Panc1 (cell line): Measurements from ENCODE around the gene MCF2L2.

Experiments
- POLR2AphosphoS5 ChIP-seq: IDR thresholded peaks from 2 replicates; pipeline ENCODE4 v1.6.1; 2012; ENCODE audit warnings: mild to moderate bottlenecking, low read depth, low read length, moderate library complexity
- REST ChIP-seq, 2 experiments: IDR thresholded peaks; 2 replicates each; pipeline ENCODE4 v1.6.1; 2011 to 2012; ENCODE audit warnings: low read depth in 2 of 2, control low read depth in 1 of 2, low read length in 1 of 2, mild to moderate bottlenecking in 1 of 2, moderate library complexity in 1 of 2; ENCODE audit not compliant: insufficient read depth in 1 of 2
- SIN3A ChIP-seq: IDR thresholded peaks from 2 replicates; pipeline ENCODE4 v1.6.1; 2012; ENCODE audit warnings: low read depth, mild to moderate bottlenecking, low read length, moderate library complexity, borderline replicate concordance; ENCODE audit not compliant: insufficient read depth
- TF ChIP-seq, protein P1 (sequence below): fragments of 450-650 bp; IDR thresholded peaks from 2 replicates; pipeline ENCODE4 v1.5.1; 2017; ENCODE audit warnings: mild to moderate bottlenecking

DNA sequence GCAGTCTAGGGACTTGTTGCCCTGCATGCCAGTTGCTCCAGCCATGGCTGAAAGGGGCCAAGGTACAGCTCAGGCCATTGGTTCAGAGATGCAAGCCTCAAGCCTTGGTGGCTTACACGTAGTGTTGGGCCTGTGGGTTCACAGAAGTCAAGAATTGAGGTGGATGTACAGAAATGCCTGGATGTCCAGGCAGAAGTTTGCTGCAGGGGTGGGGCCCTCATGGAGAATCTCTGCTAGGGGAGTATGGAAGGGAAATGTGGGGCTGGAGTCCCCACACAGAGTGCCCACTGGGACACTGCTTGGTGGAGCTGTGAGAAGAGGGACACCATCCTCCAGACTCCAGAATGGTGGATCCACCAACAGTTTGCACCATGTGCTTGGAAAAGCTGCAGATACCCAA lies 186.0 kb downstream of the MCF2L2 start:
- no peak for TF ChIP-seq POLR2AphosphoS5
- TF ChIP-seq, protein P1, sequence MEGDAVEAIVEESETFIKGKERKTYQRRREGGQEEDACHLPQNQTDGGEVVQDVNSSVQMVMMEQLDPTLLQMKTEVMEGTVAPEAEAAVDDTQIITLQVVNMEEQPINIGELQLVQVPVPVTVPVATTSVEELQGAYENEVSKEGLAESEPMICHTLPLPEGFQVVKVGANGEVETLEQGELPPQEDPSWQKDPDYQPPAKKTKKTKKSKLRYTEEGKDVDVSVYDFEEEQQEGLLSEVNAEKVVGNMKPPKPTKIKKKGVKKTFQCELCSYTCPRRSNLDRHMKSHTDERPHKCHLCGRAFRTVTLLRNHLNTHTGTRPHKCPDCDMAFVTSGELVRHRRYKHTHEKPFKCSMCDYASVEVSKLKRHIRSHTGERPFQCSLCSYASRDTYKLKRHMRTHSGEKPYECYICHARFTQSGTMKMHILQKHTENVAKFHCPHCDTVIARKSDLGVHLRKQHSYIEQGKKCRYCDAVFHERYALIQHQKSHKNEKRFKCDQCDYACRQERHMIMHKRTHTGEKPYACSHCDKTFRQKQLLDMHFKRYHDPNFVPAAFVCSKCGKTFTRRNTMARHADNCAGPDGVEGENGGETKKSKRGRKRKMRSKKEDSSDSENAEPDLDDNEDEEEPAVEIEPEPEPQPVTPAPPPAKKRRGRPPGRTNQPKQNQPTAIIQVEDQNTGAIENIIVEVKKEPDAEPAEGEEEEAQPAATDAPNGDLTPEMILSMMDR = no peak
- TF ChIP-seq REST (IDR thresholded peaks at IDR 0.05; ENCODE audit: insufficient read depth in 1 of 2, low read depth in 2 of 2, low read length in 1 of 2) = no peak
- TF ChIP-seq SIN3A = no peak
